Measurements from ENCODE around the gene TOX2.

Gene TOX2

DNA sequence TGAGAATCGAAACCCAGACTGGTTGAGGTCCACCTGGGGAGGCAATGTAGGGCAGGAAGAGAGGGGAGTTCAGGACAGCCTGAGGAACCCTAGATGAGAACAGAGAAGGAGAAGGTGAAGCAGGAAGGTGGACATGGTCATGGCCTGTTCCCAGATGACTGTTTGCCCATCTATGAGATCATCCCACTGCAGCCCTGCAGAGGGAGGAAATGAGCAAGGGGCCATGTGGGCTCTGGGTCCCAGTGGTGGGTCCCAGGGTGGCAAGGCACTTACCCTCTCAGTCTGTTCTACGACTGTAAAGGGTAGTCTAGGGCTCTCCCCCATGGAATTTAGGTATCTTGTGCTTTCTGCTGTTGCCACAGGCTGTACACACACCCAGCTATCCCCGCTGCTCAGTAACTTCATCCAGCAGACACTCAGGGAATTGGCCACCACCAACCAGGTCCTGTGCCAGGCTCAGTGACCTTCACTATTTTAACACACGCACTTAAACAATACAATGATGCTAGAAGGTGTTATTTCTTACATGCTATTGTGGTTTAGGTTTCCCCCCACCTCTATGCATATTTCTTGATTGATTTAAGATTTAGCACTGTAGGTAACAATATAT lies 89.8 kb downstream of the TOX2 start:
- DNase-seq, result no peak

DNA sequence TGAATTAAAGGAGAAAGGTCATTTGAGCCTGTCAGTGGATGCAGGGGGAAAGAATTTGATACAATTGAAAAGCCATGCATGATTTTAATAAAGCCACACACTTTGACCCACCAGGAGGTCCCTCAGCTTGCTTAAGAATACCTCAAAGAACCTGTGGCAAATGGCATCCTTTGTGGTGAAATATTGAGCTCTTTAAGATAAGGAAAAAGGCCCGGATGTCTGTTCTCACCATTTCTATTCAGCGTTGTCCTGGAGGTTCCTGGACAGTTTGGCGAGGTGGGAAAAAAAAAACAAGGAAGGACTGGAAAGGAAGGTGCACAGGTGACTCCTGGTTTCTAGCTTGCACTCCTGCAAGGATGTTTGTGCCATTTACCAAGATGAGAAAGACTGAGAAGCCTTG lies 91.0 kb downstream of the TOX2 start:
- no peak for DNase-seq

DNA sequence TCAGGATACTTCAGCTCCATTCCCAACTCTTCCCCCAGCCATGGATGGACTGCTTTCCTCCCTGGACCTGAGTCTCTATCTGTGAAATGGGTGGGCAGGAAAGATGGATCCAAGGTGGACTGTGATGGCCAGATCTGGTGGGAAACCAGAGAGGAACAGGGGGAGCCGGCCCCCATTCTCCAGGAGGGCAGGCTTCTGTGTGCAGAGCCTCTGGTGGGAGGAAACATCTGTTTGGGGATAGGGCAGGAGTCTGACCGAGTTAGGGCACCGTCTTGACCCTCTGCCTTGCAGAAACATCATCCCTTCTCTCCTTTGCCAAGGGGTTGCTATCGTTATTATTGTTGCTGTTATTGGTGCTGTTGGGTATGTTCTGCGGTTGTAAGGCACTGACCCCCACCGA lies 91.5 kb downstream of the TOX2 start:
- DNase-seq, result no peak

DNA sequence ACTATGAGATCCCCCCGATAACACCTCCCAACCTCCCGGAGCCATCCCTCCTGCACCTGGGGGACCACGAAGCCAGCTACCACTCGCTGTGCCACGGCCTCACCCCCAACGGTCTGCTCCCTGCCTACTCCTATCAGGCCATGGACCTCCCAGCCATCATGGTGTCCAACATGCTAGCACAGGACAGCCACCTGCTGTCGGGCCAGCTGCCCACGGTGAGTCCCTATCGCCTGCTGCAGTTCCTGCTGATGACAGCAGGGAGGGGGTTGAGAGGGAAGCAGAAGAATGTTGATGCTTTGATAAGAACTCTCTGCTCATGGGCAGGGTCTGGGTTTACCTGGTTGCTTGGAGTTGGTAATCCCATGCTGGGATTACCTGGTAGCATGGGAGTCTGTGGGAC lies 91.9 kb downstream of the TOX2 start:
- DNase-seq, result no peak

DNA sequence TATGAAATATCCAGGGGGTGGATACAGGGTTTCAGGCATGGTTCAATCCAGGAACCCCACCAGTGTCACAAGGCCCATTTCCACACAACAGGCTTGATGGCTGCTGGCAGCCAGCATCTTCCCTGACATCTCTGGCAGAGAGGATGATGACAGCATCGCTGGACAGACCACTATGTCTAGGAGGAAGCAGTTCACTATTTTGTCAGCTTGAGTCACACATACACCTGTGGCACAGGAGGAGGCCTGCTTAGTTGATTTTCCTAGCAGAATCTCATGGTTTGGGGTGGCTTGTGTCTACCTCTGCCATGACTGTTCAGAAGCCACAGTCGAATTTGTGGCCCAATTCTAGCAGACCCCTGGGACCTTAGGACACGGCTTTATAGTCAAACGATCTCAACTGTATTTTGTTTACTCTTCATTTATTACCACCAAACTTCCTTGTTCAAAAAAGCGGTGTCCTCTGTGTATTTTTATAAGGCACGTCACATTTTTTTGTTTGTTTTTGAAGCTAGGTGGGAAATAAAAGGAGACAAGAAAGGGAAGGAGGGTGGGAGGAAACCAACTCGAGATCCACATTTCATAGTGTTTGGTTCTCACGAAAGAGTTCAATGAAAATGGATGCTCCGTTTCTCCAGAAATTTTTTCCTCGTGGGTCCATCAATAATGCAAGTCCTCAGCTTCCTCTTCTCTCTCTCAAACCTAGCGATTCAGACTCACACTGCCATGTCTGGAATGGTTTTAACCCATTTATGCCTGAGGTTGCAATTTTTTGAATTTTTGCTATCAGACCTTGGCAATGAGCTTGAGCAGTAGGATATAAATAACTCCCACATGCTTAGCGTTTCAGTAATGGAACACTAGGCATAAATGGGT lies 94.4 kb downstream of the TOX2 start:
- no peak for DNase-seq

DNA sequence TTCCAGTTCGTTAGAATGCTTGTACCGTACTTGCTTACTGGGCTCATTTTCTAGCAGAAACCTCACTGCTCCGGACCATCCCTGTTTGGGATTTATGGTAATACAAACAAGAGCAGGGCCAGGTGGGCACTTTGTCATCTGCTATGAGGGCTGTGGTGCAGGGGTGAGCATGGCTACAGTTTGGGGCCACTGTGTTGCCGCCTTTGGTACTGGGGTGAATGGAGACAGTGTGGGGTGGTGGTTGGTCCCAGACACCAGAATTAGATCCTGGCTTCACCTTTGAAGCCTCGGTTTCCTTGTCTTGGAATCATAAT lies 95.0 kb downstream of the TOX2 start:
- DNase-seq, result no peak

DNA sequence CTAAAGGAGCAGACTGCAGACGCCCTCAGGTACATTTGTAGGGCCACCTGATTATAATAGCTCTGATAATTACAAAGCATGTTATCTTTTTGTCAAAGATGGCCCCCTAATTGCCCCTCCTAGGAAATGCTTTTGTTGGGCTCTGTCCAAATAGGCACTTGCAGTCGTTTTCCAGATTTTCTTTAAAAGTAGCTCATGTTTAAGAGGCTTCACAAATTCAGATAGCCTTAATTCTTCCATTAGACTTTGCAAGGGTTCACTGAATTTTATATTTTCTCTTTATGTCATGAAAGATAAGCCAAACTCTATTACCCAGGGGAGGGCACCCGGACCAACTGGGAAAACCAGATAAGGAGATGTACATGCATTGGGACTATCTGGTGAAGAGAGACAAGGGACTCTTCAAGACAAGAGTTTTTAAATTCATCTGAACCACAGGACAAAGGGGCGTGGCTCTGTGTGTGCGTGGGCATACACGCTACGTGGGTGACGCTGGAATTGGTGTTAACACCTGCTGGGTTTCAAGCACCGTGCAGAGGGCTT lies 95.6 kb downstream of the TOX2 start:
- no peak for DNase-seq

DNA sequence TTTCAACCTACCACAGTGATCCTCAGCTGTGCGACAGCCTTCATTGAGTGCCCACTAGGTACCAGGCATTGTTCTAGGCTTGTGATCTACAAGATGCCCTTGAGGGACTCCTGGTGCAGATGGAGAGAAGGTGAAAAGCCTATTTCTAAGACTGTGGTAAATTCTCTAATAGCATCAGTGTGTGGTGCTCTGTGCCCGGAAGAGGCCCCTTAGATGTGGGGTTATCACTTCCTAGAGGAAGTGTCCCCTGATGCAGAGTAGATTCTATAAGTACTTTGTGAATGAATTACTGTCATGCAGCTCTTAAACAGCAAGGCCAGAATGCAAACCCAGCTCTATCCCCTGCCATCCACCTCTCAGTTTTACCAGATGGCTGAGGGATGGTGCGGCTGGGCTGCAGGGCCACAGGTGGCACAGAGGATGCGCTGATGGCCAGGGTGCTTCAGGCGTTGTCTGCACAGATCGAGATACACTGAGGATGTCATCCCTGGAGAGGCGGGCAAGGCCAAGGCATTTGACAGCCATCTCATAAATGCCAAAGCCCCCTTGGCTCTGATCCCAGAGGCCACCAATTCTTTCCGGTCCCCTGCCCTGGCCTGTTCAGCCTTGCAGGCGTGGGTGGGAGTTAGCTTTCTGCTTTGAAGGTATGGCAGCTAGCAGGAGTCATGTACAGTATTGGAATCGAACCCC lies 96.7 kb downstream of the TOX2 start:
- DNase-seq, result no peak

DNA sequence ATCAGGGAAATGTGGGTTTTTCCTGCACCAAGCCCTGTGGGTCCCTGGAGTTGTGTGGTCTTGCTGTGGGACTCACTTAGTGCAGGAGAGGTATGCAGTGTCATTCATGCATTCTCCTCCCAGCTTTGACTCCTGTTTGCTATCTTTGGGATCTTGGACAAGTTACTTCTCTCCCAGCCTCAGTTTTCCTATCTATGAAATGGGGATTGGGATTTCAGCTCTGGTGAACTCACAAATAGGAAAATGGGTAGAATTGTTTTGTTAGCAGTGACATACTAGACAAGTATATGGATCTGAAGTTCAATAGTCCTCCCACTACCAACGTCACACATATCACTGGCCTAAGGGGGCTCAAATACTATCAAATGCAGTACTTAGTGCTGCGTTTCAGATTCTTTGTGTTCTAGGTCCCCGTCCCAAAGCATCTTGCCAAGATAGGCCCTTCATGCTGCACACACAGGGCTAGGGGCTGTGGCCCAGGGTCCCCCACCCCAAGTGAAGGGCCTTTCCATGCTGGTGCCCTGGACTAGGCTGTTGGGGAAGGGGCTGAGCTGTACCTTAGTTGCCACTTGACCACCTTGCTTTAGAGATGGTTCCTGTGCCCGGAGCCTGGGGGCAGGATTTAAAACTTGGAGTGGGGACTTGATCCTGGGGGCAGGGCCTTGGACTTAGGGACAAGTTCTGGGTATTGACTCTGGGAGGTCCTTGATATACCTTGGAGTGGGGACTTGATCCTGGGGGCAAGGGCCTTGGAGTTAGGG lies 98.0 kb downstream of the TOX2 start:
- DNase-seq, result no peak

DNA sequence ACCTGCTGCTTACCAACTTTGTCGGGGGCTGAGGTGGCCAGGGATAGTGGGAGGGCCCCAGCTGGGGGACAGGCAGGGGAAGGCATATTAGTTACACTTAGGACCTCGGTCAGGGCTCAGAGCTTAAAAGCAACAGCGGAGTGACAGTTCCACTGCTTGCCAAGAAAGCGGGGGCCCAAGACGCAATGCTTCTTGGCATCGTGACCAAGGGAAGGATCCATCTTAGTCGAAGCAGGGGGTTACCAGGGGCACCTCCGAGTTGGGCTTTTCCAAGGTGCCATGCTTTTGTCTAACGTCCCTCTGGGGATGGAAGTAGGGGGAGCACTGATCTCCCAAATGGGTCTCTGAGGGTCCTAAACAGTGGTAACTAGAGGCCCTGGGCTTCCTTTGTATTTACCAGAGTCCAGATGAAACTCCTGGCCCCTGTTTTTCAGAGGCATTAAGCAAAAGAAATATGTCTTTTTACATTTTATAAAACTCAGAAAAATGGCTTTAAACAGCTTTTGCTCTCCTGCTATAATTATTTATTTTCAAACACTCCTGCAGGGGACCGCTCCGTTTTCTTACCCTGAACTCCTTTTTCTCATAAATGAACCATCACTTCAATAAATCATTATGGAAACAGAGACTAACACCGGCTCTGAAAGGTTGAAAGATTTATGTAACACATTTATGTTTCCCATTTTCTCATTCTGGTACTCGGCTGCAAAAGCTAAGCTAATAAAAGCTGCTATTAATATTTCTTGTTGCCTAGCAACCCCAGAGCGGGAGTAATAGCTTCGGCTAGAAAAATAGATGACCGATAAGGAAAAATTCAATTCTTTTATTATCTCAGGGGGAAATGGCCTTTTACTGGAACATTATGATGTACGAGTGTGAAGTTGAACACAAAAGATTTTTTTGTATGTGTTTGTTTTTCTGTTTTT lies 100.4 kb downstream of the TOX2 start:
- no peak for DNase-seq

DNA sequence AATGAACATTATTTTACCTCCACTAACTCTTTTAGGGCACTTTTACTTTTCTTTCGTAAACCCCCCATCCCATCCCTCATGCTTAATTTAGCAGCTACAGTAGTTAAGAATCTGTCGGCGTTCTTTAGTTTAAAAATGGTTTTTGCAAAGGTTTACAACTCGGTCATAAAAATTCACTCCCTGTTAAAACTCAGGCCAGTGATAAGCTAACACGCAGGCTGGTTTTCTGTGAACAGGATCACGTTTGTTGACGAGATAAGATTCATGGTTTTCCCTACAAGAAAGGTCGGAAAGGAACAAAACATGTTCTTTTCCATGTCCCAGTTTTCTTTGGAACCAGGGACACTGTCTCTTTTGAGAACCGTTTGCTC lies 101.1 kb downstream of the TOX2 start:
- DNase-seq, result no peak

DNA sequence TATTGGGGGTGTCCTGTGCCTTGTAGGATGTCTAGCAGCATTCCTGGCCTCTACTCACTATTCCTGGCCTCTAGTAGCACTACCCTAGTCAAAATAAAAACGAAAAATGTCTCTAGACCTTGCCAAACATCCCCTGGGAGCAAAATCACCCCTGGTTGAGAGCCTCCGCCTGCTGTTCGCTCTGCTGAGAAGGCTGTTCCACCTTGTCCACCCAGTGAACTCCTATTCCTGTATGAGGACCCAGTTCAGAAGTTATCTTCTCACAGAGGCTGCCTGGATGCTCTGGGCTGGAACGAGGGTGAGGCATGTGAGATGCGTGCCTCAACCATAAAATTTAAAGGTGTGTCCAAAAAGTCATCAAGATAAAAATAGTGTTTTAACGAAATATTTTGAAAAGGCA lies 101.9 kb downstream of the TOX2 start:
- DNase-seq, result no peak

DNA sequence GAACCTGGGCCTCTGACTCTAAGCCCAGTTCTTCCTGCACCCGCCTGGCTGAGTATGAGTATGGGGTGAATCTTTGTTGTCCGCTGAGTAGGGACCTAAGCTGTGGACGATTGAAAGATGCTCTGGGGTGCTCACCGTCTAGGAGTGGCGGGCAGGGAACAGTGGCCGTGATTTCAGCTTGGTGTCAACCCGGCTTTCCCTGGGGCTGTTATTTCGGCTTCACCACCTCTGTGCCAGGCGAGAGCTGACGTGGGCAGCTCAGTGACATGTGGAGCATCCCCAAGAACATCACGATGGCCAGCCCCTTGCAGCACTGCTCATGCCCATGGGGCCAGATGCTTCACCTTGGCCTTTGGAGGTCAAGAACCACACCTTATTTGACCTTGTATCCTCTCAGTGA lies 102.6 kb downstream of the TOX2 start:
- DNase-seq, result no peak

DNA sequence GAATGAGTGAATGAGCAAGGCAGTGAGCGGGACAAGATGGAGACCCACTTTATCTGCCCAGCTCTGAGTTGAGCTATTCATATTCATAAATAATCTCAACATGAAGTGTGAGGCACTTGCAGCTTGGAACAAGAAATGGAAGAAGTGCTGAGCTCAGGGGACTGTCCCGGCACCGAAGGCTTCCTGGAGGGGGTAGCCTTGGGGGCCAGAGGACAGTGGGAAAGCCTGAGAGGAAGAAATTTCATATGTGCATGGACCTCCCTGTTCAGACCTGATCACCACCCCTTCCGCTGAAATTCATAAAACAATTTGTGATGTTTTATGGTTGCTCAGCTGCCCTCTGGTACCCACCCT lies 103.2 kb downstream of the TOX2 start:
- no peak for DNase-seq

DNA sequence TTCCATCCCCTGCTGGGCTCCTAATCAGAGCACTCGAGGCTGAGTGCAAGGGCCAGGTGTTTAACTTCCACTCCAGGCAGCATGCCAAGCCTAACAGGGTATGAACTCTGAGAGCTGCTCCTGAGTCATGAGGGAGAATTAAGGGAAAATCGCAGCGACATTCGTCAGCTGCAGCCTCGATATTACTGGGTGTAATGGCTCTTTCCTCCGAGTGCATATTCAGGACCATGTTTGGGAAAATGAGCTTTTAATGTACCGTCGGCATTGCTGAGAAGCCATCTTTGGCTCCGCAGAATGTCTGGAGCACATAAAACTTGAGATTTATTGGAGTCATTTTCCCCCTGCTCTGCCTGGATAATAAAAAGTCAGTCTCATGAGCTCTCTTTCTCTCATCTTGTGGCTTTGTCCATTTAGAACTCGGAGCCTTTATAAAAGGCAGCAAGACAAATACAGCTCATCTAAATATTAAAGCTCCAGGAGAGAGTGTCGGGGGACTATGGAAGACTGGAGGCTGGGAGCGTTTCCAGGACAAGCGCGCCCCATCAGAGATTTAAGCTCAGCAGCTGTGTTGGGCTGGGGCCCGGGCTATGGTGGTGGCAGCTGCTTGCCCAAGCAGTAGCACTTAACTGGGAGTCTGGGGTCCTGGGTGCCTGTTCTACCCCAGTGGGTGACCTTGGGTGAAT lies 103.7 kb downstream of the TOX2 start:
- peak; percentile 93 for DNase-seq

DNA sequence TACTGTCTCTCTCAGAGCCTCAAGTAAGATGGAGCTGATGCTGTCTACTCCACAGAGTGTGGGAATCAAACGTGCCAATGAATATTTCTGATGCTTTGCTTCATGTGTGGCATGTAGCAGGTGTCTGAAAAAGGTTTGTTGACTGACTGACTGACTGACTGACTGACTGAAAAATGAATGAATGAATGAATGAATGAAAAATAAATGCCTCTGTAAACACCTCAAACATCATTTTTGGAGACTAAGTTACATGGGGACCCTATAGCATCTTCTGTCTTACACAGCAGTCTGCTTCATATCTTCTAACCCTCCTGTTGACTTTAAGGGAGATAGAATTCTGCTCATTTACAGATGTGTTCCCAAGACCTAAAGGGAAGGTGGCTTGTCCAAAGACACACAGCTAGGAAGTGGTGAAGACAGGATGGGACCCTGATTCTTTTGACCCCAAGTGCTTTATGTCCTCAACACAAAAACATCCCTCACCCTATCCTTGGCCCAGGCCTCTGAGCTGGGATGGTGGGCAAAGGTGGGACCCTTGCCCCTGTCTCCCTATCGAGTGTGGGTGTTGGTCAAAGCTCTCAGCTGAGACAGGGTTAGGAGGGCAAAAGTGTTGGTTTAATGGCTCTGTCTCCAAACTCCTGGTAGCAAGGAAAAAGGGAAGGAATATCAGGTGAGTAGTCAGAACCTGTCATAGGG lies 104.4 kb downstream of the TOX2 start:
- DNase-seq, result no peak

DNA sequence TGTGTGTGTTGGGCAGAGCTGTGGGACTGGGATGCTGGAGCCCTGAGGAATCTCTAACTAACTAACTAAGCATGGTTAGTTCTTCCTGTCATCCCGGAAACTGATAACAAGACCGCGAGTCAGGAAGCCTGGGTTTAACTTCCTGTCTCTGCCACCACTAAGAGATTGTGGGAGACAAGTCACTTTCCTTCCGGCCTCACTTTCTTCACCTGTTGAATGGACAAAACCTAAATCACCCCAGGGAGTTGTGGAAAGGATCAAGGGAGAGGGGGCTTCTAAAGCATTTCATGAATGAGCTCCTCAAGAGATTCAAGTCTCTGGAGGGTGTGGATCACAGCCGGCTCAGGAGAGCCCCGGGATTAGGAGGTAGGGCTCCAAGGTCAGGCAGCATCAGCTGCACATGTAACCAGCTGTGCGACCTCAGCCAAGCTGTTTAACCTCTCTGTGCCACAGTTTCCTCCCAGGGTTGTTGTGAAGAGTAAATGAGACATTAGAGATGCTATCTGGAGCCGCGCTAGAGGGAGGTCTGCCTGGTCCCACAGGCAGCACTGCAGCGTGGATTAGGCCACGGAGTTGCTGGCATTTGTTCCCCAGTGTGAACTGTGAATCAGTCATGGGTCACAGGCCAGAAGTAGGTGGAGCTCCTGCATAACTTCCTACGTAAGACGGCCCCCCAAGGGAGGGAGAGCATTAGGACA lies 105.1 kb downstream of the TOX2 start:
- no peak for DNase-seq

DNA sequence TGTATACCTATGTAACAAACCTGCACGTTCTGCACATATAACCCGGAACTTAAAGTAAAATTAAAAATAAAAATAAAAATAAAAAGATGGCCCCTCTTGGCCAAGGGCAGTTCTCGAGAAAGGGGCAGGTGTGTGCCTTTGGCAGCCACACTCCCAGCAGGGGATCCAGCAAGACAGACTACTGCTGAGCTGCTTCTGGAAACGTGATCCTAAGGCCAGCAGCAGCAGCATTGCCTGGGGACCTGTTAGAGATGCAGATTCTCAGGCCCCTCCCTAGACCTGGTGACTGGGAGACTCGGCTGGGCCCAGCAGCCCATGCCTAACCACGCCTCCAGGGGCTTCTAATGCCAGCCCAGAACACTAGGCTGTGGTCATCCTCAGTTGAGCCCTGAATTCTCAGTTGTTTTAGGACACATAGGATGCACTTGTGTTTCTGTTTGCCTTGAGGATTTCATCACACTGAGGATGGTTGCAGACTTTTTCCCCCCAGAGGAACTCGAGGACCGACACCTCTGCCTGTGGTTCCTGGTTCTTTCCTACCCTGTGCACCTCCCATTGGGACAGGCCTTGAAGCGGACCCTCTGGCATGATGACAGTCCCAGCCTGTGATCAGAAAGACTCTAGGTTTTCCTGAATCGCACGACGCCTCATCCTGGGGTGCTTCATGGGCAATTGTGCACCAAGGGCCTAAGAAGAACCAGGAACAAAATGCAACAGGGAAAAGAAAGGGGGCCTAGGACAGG lies 105.9 kb downstream of the TOX2 start:
- no peak for DNase-seq

DNA sequence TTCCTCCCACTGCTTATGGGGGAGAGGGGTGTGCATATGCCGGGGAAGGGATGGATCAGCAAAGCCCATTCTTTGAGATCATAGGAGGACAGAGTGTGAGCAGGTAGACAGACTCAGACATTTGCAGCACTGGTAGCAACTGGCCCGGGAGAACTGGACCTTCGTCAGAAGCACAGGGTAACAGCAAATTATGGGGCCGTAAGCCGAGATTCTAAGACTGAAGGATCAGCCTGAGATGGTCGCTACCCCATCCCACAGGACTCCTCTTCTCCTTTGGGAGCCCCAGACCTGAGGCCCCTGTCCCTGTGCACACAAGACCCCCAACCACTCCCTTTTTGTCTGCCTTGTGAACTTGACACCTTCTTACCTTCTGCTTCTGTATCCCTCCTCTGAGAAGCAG lies 106.5 kb downstream of the TOX2 start:
- DNase-seq, result no peak

DNA sequence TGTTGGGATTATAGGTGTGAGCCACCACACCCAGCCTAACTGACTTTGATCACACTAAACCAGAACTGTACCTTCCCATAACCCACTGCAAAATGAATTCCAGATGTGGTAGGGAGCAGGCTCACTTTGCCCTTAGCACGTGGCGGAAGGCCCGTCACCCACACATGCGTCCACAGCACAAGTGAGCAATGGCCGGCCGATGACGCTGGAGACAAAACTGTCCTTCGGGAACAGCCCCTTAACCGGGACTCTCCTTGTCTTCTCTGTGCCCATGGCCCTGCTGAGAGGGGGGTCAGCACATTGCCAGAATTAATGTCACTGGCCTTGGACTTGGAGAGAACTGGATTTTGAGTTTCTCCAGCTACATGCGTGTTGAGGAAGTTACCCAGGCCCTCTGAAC lies 107.2 kb downstream of the TOX2 start:
- DNase-seq, result no peak
